ENCODE results near the gene PNPLA5. TPM values are rescaled to one million over a fixed set of nuclear protein-coding genes. Genes with fewer than 3 reads are reported as not detected.
A peak's percentile ranks its signal among the peaks of the same experiment; 100 is the strongest.

PNPLA5 gene
- total and polyA plus RNA-seq, 2 of the 8 experiments (the other 6 are each of a cell fraction or from before 2014, with no cell fraction given) = 3.9 to 6.8 TPM

- TF ChIP-seq EGR1 (IDR thresholded peaks at IDR 0.05; ENCODE audit: borderline replicate concordance, low read depth, low read length) = no peak
- no peak for TF ChIP-seq ATF3 (IDR thresholded peaks at IDR 0.05; ENCODE audit: insufficient read depth, low read depth, low read length)
- no peak for TF ChIP-seq TCF12 (IDR thresholded peaks at IDR 0.05; ENCODE audit: low read depth, low read length)
- TF ChIP-seq CEBPB (IDR thresholded peaks at IDR 0.05; ENCODE audit: low read depth, low read length) = no peak
- no peak for TF ChIP-seq SP4 (IDR thresholded peaks at IDR 0.05; ENCODE audit: low read length)
- TF ChIP-seq CREB1 (IDR thresholded peaks at IDR 0.05) = peak; percentile 95
- no peak for TF ChIP-seq POU5F1 (IDR thresholded peaks at IDR 0.05; ENCODE audit: low read depth, low read length)
- TF ChIP-seq RFX5 (IDR thresholded peaks at IDR 0.05; ENCODE audit: borderline replicate concordance, low read depth, low read length) = no peak
- no peak for TF ChIP-seq BACH1 (IDR thresholded peaks at IDR 0.05; ENCODE audit: low read length)
- TF ChIP-seq GTF2F1 (IDR thresholded peaks at IDR 0.05; ENCODE audit: borderline replicate concordance, low read depth, low read length) = no peak
- no peak for TF ChIP-seq SIX5 (IDR thresholded peaks at IDR 0.05; ENCODE audit: low read depth, low read length)
- peak; percentile 72 for TF ChIP-seq KDM4A (IDR thresholded peaks at IDR 0.05; ENCODE audit: low read depth, low read length, severe bottlenecking)
- no peak for TF ChIP-seq FOSL1 (IDR thresholded peaks at IDR 0.05; ENCODE audit: insufficient read depth, low read depth, low read length)
- no peak for TF ChIP-seq TAF7 (optimal IDR thresholded peaks at IDR 0.05; ENCODE audit: borderline replicate concordance, low read depth, low read length)
- TF ChIP-seq KDM5A (IDR thresholded peaks at IDR 0.05; ENCODE audit: low read length) = no peak
- no peak; the same call in 1 of the 2 replicates for TF ChIP-seq PHF8 (conservative IDR thresholded peaks at IDR 0.05; ENCODE audit: low read depth, low read length)
- TF ChIP-seq USF2 (IDR thresholded peaks at IDR 0.05; ENCODE audit: low read length) = no peak
- no peak for TF ChIP-seq CHD1 (IDR thresholded peaks at IDR 0.05; ENCODE audit: low read depth, low read length)
- peak; percentile 31 for TF ChIP-seq ASH2L (IDR thresholded peaks at IDR 0.05; ENCODE audit: low read length)
- no peak for TF ChIP-seq HDAC2 (IDR thresholded peaks at IDR 0.05; ENCODE audit: borderline replicate concordance in 1 of 2, low read depth in 2 of 2, low read length in 2 of 2)
- TF ChIP-seq SUZ12 (IDR thresholded peaks at IDR 0.05; ENCODE audit: low read length) = no peak
- TF ChIP-seq SP2 (IDR thresholded peaks at IDR 0.05; ENCODE audit: low read length) = no peak
- TF ChIP-seq RBBP5 (IDR thresholded peaks at IDR 0.05; ENCODE audit: borderline replicate concordance, low read depth, low read length) = no peak
- TF ChIP-seq TBP (IDR thresholded peaks at IDR 0.05; ENCODE audit: low read depth, low read length) = no peak
Observed at GRCh38 chr22:43862074-43862881, 29.5 kb downstream of the PNPLA5 start, which contains the start of gene SULT4A1 (continued).
